Measurements from ENCODE around the gene FAM81B. TPM values are rescaled to one million over a fixed set of nuclear protein-coding genes. Genes with fewer than 3 reads are reported as not detected.

Gene FAM81B
- polyA plus RNA-seq, 1 donor (not counting 4 experiments of a cell fraction or from before 2014, with no cell fraction given), result not detected

- no peak for FAIRE-seq
- no peak overlapping the region for H3K4me2 ChIP-seq (ENCODE audit: control insufficient read depth, extremely low read depth, insufficient read depth, low read depth, low read length)
- H3K27ac ChIP-seq (ENCODE audit: control insufficient read depth, insufficient read depth, low read length), result no peak overlapping the region
- H4K20me1 ChIP-seq (ENCODE audit: control insufficient read depth, extremely low read depth, insufficient read depth, low read length), result no peaks in the 10 kb centered on the region
- dilution Hi-C loops (cut with MboI; ENCODE audit: extremely low pct_ligation_motif_present, low sequenced_read_pairs), result no loop called here
- no peaks in the 10 kb centered on the region for H3K9me3 ChIP-seq (ENCODE audit: control insufficient read depth, low read depth, low read length)
- no peaks in the 10 kb centered on the region for H3K9me1 ChIP-seq (ENCODE audit: control insufficient read depth, extremely low read depth, insufficient read depth, low read length)
- H3K79me2 ChIP-seq (ENCODE audit: control insufficient read depth, insufficient read depth, low read length), result no peaks in the 10 kb centered on the region
- TF ChIP-seq CTCF (optimal IDR thresholded peaks at IDR 0.05 in 1 of 3, IDR thresholded peaks at IDR 0.05 in 1 of 3, conservative IDR thresholded peaks at IDR 0.05 in 1 of 3; ENCODE audit: extremely low read depth in 1 of 3, insufficient read depth in 2 of 3, low read length in 3 of 3) (peak in 1 of 3 experiments; percentile 11), EZH2 (IDR thresholded peaks at IDR 0.05; ENCODE audit: low read length) (no peak)
- H3K4me1 ChIP-seq (ENCODE audit: control insufficient read depth, extremely low read depth, insufficient read depth, low read length), result no peaks in the 10 kb centered on the region
- no peak overlapping the region for H2AFZ ChIP-seq (ENCODE audit: control insufficient read depth, low read length)
- no peak for DNase-seq (ENCODE audit: low read depth, low spot score)
- peaks cover 3 to 5% of the 10 kb centered on the region in 2 experiments for H3K36me3 ChIP-seq (ENCODE audit: control insufficient read depth in 2 of 2, extremely low read depth in 1 of 2, insufficient read depth in 2 of 2, low read length in 2 of 2)
- H3K4me3 ChIP-seq (ENCODE audit: control insufficient read depth in 2 of 3, extremely low read depth in 1 of 3, insufficient read depth in 2 of 3, low read depth in 1 of 3, low read length in 3 of 3), result no peak overlapping the region
- H3K27me3 ChIP-seq (ENCODE audit: control insufficient read depth, extremely low read depth, insufficient read depth, low read length), result no peaks in the 10 kb centered on the region
- H3K9ac ChIP-seq (ENCODE audit: control insufficient read depth, extremely low read depth, insufficient read depth, low read length), result no peak overlapping the region
Observed at GRCh38 chr5:95471942-95472341, 80.8 kb downstream of the FAM81B start.

- no peaks in the 10 kb centered on the region for H3K9me1 ChIP-seq (ENCODE audit: control insufficient read depth, extremely low read depth, insufficient read depth, low read length)
- dilution Hi-C loops (cut with MboI; ENCODE audit: extremely low pct_ligation_motif_present, low sequenced_read_pairs), result no loop called here
- H3K9ac ChIP-seq (ENCODE audit: control insufficient read depth, extremely low read depth, insufficient read depth, low read length), result no peak overlapping the region
- no peak for DNase-seq (ENCODE audit: low read depth, low spot score)
- FAIRE-seq, result no peak
- no peaks in the 10 kb centered on the region for H4K20me1 ChIP-seq (ENCODE audit: control insufficient read depth, extremely low read depth, insufficient read depth, low read length)
- no peak overlapping the region for H3K4me3 ChIP-seq (ENCODE audit: control insufficient read depth in 2 of 3, extremely low read depth in 1 of 3, insufficient read depth in 2 of 3, low read depth in 1 of 3, low read length in 3 of 3)
- no peaks in the 10 kb centered on the region for H3K27me3 ChIP-seq (ENCODE audit: control insufficient read depth, extremely low read depth, insufficient read depth, low read length)
- no peaks in the 10 kb centered on the region for H3K79me2 ChIP-seq (ENCODE audit: control insufficient read depth, insufficient read depth, low read length)
- TF ChIP-seq EZH2 (IDR thresholded peaks at IDR 0.05; ENCODE audit: low read length), result no peak
- TF ChIP-seq CTCF (optimal IDR thresholded peaks at IDR 0.05 in 1 of 3, IDR thresholded peaks at IDR 0.05 in 1 of 3, conservative IDR thresholded peaks at IDR 0.05 in 1 of 3; ENCODE audit: extremely low read depth in 1 of 3, insufficient read depth in 2 of 3, low read length in 3 of 3), result no peak
- peaks cover 16 to 17% of the 10 kb centered on the region in 2 experiments for H3K36me3 ChIP-seq (ENCODE audit: control insufficient read depth in 2 of 2, extremely low read depth in 1 of 2, insufficient read depth in 2 of 2, low read length in 2 of 2)
- no peak overlapping the region for H2AFZ ChIP-seq (ENCODE audit: control insufficient read depth, low read length)
- H3K4me2 ChIP-seq (ENCODE audit: control insufficient read depth, extremely low read depth, insufficient read depth, low read depth, low read length), result no peak overlapping the region
- H3K27ac ChIP-seq (ENCODE audit: control insufficient read depth, insufficient read depth, low read length), result no peak overlapping the region
- no peaks in the 10 kb centered on the region for H3K9me3 ChIP-seq (ENCODE audit: control insufficient read depth, low read depth, low read length)
- no peaks in the 10 kb centered on the region for H3K4me1 ChIP-seq (ENCODE audit: control insufficient read depth, extremely low read depth, insufficient read depth, low read length)
Observed at GRCh38 chr5:95484421-95484820, 93.3 kb downstream of the FAM81B start.
